Astrocyte of the hippocampus (primary cell): ENCODE measurements around the gene CLEC14A.

Experiments used
- DNase-seq: peaks from one replicate; pipeline ENCODE4 v3.0.0; 2011; ENCODE audit warnings: low read depth, low spot score

Gene CLEC14A

DNA sequence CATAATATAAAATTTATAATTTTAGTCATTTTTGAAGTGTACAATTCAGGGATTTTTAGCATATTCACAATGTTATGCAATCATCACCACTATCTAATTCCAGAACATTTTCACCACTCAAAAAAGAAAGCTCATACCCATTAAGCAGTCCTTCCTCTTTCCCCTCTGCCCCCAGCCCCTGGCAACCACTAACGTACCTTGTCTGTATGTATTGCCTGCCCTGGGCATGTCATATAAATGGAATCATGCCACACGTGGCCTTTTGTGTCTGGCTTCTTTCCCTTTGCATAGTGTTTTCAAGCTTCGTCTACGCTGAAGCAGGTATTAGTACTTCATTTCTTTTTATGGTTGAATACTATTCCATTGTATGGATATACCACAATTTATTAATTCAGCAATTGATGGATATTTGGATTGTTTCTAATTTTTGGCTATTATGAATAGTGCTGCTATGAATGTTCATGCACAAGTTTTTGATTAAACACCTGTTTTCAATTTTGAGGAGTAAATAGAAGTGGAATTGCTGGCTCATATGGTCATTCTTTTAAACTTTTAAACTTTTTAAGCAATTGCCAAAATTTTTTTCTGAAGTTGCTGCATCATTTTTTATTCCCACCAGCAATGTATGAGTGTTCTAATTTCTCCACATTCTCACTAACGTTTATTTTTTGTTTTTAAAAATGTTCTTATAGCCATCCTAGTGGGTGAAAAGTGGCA lies 49.8 kb downstream of the CLEC14A start:
- no peak for DNase-seq

- no peak for DNase-seq
Measured at GRCh38 chr14:38205119-38205813, 50.6 kb downstream of the CLEC14A start.

DNA sequence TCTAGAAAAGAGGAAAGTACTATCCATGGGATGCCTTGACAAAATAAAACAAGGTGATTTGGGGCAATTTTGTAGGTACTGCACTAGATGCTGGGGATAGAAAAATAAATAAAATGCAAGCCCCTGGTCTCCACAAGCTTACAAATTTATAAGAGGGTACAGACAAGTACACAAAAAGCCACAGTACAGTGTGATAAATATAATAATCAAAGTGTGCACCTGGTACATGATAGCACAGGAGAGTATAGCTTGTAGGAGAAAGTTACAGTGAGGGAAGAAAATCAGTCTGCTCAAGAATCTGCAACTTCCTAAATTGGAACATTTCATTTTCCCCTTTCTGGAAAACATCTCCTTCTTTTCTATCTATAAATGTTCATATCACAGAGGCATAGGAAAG lies 51.2 kb downstream of the CLEC14A start:
- DNase-seq, result no peak
